ENCODE measurements around the gene UTS2B. TPM values are rescaled to one million over a fixed set of nuclear protein-coding genes. Genes with fewer than 3 reads are reported as not detected.

Gene UTS2B
- total RNA-seq, result not detected in 2 replicates

GRCh38 chr3:191329654-191330529 is at the start of gene UTS2B:
UTS2B (minus strand) TSS chr3:191330526; CDS start chr3:191282189, 48,337 bp downstream.
- TF ChIP-seq CTCF (IDR thresholded peaks at IDR 0.05; ENCODE audit: insufficient read depth, low read length, severe bottlenecking), result no peak
- Histone ChIP-seq H3K27me3 (ENCODE audit: control insufficient read depth, insufficient read depth, low read length) (no peaks in the 10 kb centered on the region), H3K36me3 (ENCODE audit: control insufficient read depth, insufficient read depth, low read length) (no peaks in the 10 kb centered on the region), H3K4me3 (ENCODE audit: low read depth, low read length) (peak within 1 kb of the TSS; percentile 82)
- DNase-seq (ENCODE audit: low read depth) (peak; percentile 42), FAIRE-seq (no peak)

- no peak for TF ChIP-seq CTCF (IDR thresholded peaks at IDR 0.05; ENCODE audit: insufficient read depth, low read length, severe bottlenecking)
- DNase-seq (ENCODE audit: low read depth), result no peak
- no peak for FAIRE-seq
- Histone ChIP-seq H3K4me3 (ENCODE audit: low read depth, low read length) (no peak overlapping the region), H3K27me3 (ENCODE audit: control insufficient read depth, insufficient read depth, low read length) (no peaks in the 10 kb centered on the region), H3K36me3 (ENCODE audit: control insufficient read depth, insufficient read depth, low read length) (peaks cover 10% of the 10 kb centered on the region)
Measured at GRCh38 chr3:191380001-191380400, 49.7 kb upstream of the UTS2B start.

- H3K27me3 ChIP-seq (ENCODE audit: control insufficient read depth, insufficient read depth, low read length), result no peaks in the 10 kb centered on the region
Measured at GRCh38 chr3:191379446-191379845, 49.1 kb upstream of the UTS2B start.

GRCh38 chr3:191378142-191378812 is 48.0 kb upstream of the UTS2B start:
- DNase-seq (ENCODE audit: low read depth), result no peak
- Histone ChIP-seq H3K4me3 (ENCODE audit: low read depth, low read length) (no peak overlapping the region), H3K36me3 (ENCODE audit: control insufficient read depth, insufficient read depth, low read length) (peaks cover 10% of the 10 kb centered on the region), H3K27me3 (ENCODE audit: control insufficient read depth, insufficient read depth, low read length) (no peaks in the 10 kb centered on the region)
- no peak for TF ChIP-seq CTCF (IDR thresholded peaks at IDR 0.05; ENCODE audit: insufficient read depth, low read length, severe bottlenecking)
- FAIRE-seq, result no peak

More at GRCh38 chr3:191379446-191379845, 49.1 kb upstream of the UTS2B start:
- no peak for DNase-seq (ENCODE audit: low read depth)
- TF ChIP-seq CTCF (IDR thresholded peaks at IDR 0.05; ENCODE audit: insufficient read depth, low read length, severe bottlenecking), result no peak
- FAIRE-seq, result no peak
- Histone ChIP-seq H3K36me3 (ENCODE audit: control insufficient read depth, insufficient read depth, low read length) (peaks cover 10% of the 10 kb centered on the region), H3K4me3 (ENCODE audit: low read depth, low read length) (no peak overlapping the region)

- H3K36me3 ChIP-seq (ENCODE audit: control insufficient read depth, insufficient read depth, low read length), result peaks cover 8% of the 10 kb centered on the region
- H3K27me3 ChIP-seq (ENCODE audit: control insufficient read depth, insufficient read depth, low read length), result no peaks in the 10 kb centered on the region
- FAIRE-seq (no peak), DNase-seq (ENCODE audit: low read depth) (peak; percentile 46)
- no peak for TF ChIP-seq CTCF (IDR thresholded peaks at IDR 0.05; ENCODE audit: insufficient read depth, low read length, severe bottlenecking)
- no peak overlapping the region for H3K4me3 ChIP-seq (ENCODE audit: low read depth, low read length)
Measured at GRCh38 chr3:191376516-191377141, 46.3 kb upstream of the UTS2B start.

Data from bronchial epithelial cell (primary cell).